Iris pigment epithelial cell (primary cell): ENCODE results near the gene NPIPB8.
"Not testable (repeated sequence)": the region's sequence is repeated elsewhere in the genome, so short reads cannot be mapped to it uniquely, and the experiment has no call there.

Experiments
- DNase-seq: peaks from one replicate; pipeline ENCODE4 v3.0.0-alpha.2; 2011; ENCODE audit warnings: low read depth

Gene NPIPB8

DNA sequence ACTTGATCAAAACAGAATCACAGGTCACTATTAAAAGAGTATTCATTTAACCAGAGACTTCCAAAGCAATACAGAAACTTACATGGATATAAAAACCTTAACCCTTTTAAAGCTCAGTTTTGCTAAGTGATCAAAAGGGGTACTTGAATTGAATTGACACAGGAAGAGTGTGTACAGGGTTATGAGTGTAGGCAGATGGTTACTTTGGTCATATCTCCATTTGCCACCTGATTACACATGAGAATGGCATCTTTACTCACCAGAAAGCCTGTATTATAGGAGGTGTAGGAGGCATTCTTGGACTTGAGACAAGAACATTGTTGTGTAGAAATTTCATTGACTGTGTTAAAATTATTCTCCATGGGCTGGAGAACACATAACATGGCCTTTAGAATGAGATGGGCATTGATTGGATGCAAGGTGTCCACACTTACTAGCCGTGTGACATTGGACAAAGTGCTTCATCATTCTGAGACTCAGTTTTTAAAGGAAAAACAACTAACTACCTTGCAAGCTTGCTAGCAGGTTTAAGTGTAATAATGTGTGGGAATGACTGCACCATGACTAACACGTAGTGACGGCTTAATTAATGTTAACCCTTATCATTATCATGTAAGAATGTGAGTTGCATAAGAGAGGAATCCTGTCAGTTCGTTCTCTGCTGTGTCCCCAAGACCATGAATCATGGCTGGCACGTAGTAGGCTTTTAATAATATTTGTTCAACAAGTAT is 1.6 kb upstream of the NPIPB8 start:
- DNase-seq = peak; percentile 81

DNA sequence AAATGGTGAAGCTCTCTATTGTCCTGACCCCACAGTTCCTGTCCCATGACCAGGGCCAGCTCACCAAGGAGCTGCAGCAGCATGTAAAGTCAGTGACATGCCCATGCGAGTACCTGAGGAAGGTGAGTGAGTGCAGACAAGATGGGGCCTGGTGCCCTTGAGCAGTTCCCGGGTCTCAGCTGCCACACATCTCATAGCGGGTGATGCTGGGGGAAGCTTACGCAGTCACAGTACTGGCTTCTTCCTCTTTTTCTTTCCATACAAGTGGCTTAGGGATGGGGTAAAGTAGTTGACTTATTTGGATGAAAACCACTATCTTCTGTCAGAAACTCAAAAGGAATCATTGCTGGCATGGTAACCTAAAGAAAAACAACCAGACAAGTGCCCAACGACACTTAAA is 494 bp downstream of the NPIPB8 start:
- DNase-seq = not testable (repeated sequence)

DNA sequence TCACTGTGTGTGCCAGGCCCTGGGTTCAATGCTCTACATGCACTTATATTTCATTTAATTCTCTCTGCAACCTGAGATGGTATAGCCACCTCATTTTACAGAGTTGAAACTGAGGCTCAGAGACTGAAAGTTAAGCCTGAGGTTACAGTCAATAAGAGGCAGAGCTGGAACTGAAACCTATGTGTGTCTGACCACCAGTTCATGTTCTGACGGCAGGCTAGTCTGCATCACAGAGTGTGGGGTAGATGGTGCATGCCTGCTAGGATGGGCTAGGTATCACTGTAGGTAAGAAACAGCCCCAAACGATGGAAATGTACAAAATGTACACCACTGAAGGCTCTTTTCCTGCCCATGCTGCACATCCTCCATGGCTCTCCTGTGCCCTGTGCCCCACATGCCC is 2.1 kb downstream of the NPIPB8 start:
- DNase-seq = not testable (repeated sequence)

DNA sequence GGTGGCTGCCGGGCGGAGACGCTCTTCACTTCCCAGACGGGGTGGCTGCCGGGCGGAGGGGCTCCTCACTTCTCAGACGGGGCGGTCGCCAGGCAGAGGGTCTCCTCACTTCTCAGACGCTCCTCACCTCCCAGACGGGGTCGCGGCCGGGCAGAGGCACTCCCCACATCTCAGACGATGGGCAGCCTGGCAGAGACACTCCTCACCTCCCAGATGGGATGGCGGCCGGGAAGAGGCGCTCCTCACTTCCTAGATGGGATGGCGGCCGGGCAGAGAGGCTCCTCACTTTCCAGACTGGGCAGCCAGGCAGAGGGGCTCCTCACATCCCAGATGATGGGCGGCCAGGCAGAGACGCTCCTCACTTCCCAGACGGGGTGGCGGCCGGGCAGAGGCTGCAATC is 28.4 kb downstream of the NPIPB8 start:
- not testable (repeated sequence) for DNase-seq

DNA sequence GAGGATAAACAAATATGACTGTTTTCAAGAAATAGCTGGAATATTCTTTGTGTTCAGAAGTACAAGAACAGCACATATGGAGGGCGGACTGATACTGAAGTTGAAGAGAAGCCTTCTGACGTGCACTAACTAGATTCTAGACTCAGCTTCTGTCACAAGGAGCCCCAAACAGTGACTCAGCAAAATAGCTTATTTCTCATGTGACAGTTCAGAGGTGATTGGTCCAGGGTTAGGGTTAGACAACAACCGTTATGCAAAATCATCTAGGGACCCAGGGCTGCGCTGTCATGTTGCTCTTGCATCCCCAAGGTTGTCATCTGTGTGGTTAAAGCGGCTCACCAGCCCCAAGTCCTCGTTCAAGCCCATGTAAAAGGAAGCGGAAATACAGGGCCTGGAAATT is 29.6 kb downstream of the NPIPB8 start:
- DNase-seq = not testable (repeated sequence)

DNA sequence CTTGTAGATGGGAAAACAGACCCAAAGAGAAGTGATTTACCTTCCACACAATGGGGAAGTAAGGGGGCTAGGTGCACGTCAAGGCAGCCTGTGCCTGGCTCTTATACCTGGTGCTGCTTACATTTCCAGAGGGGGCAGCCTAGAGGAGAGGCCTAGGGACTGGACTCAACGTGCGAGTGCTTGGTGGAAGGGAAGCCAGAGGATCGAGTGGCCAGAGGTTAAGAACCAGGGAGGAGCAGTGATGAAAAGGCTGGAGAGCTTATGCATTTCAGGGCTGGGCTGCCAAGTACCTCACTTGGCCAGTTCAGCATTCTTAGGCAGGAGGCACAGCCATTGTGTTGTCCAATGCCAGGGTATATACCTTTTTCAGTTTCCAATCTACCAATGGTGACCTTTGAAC is 30.3 kb downstream of the NPIPB8 start:
- not testable (repeated sequence) for DNase-seq

DNA sequence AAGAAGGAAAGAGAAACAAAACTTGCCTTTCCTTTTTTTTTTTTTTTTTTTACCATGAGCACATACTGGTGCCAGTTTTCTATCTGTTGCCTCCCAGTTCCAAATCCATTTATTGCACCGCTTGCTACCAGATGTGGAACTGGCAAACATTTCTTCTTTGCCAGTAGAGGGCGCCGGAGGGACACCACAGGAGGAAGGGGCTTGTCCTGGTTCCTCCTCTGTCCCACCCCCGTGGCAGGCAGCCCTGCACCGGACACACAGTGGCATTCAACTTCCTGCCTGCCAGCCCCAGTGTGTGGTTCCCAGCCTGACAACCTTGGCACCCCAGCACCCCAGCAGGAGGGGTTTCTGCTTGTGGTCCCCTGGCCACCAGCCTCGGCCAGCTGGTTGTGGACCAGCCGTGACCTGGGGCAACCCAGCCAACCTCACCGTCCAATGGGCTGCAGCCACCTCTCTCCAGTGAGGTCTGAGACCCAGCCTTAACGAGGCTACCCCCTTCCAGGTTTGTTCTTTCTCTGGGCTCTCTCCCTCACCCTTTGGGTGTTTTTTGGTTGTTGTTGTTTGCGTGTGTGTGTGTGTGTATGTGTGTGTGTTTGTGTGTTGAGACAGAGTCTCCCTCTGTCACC is 50.6 kb downstream of the NPIPB8 start:
- not testable (repeated sequence) for DNase-seq

DNA sequence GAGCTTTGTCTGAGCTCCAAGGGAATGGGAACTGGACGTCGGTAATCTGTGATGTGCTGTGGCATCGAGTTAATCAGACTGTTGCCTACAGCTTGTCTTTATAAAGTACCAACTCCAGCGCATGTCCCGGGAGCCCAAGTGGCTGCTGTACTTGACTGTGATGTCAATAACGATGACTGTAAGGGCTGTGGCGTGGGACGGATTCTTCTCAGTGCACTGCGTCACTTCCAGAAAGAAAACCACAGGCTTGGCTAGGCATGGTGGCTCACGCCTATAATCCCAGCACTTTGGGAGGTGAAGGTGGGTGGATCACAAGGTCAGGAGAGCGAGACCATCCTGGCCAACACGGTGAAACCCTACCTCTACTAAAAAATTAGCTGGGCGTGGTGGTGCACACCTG is 51.6 kb downstream of the NPIPB8 start:
- DNase-seq = not testable (repeated sequence)

DNA sequence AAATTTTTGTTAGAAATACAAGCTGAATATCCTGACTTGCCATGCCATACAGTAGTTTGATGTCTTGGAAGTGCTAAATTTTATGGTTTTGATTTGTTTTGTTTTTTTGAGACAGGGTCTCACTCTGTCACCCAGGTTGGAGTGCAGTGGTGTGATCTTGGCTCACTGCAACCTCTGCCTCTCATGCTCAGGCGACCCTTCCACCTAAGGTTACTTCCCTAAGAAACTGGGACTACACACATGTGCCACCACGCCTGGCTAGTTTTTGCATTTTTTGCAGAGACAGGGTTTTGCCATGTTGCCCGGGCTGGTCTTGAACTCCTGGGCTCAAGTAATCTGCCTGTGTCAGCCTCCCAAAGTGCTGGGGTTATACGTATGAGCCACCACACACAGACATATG is 53.9 kb downstream of the NPIPB8 start:
- not testable (repeated sequence) for DNase-seq

DNA sequence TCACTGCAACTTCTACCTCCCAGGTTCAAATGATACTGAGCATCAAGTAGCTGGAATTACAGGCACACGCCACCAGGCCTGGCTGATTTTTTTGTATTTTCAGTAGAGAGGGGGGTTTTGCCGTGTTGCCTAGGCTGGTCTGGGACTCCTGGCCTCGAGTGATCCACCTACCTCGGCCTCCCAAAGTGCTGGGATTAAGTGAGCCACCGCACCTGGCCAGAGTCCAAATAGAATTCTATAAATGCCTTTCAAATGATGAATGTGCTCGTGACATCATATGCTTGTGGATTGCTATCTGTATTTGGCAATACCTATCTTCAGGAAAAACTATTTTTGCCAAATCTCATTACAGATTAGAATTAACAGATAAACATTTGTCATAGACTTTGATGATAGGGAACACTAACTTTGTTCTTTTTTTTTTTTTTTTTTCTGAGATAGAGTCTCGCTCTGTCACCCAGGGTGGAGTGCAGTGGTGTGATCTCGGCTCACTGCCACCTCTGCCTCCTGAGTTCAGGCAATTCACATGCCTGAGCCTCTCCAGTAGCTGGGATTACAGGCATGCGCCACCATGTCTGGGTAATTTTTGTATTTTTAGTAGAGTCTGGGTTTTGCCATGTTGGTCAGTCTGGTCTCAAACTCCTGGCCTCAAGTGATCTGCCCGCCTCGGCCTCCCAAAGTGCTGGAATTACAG is 55.5 kb downstream of the NPIPB8 start:
- DNase-seq = not testable (repeated sequence)

DNA sequence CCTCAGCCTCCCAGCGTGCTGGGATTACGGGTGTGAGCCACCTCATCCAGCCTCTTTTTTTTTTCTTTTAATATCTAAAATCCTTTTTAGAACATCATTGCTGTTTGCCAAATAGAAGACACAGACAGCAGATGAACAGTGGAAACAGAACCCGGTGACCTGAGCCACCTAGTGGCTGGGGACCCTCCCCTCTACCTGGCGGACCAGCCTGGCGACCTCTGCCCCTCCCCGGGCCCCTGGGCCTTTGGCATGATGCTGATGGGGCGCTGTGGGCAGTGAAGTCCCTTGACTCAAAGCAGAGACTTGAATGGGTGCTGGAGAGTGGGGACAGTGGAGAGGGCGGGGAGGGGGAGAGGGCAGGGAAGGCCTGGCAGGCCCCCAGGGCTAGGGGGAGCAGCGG is 61.9 kb downstream of the NPIPB8 start:
- not testable (repeated sequence) for DNase-seq

DNA sequence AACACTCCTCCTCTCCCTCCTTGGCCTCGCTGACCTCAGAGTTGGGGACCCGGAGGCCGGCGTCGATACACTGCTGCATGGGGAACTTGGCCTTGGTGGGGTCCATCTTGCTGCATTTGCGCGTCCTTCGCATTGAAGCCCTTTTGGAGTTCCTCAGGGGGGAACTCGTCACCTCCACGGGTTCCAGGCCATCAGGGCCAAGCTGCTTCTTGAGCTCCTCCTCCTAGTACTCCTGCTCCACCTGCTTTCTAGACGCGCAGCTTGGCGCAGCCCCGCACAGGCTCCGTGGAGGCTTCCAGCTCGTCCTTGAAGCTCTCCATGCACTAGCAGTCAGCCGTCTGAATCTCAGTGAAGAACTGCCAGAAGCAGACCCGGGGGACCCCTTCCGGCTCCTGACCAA is 62.5 kb downstream of the NPIPB8 start:
- DNase-seq = not testable (repeated sequence)

DNA sequence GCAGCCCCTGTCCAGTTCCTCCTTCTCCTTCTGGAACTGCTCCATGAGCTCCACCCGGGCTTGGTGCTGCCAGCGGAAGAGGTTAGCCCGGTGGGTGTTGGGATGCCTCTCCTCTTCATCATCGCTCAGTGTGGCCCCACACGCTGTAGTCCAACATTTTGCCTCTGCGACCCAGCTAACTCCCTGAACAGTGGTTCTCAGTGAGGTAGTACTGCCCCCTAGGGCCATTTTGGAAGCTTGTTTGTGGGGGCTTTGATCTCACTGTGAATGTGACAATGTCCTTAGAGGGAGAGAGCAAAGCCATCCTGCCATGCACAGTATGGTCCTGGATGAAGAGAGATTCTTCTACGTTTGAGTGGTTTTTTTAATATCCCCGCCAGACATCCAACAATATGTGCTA is 63.5 kb downstream of the NPIPB8 start:
- DNase-seq = not testable (repeated sequence)

DNA sequence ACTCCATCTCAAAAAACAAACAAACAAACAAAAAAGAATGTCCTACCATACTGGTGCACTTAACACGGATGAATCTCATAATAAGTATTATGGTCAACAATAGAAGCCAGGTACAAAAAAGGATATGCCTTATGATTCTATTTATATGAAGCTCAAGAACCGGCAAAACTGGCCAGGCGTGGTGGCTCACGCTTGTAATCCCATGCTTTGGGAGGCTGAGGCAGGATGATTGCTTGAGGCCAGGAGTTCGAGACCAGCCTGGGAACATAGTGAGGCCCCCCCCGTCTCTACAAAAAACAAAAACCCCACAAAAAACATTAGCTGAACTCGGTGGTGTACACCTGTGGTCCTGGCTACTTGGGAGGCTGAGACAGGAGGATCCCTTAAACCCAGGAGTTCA is 66.4 kb downstream of the NPIPB8 start:
- DNase-seq = not testable (repeated sequence)
